Kidney epithelial cell (primary cell): ENCODE measurements around the gene COL11A2. TPM values are rescaled to one million over a fixed set of nuclear protein-coding genes. Genes with fewer than 3 reads are reported as not detected.
A peak's percentile ranks its signal among the peaks of the same experiment; 100 is the strongest.

Experiments used
- DNase-seq: peaks from one replicate; pipeline ENCODE4 v3.0.0-alpha.2; 2010; ENCODE audit warnings: low read depth
- H3K27me3 ChIP-seq: 2 replicates; pipeline ENCODE4 v1.6.0; 2011; ENCODE audit warnings: low read length; ENCODE audit not compliant: control insufficient read depth, insufficient read depth
- H3K36me3 ChIP-seq: 2 replicates; pipeline ENCODE4 v1.5.1; 2011; ENCODE audit warnings: low read length; ENCODE audit not compliant: control insufficient read depth, insufficient read depth
- H3K4me3 ChIP-seq: 2 replicates; pipeline ENCODE4 v1.5.1; 2011; ENCODE audit warnings: low read depth, mild to moderate bottlenecking, control low read depth, low read length
- total RNA-seq: library from RNA; depleted of rRNA; stranded (reverse); fragments of >200 nt; gene quantifications from 2 replicates; pipeline ENCODE4 v1.2.3, GENCODE V29; 2015
- TF ChIP-seq, protein P1 (sequence below): IDR thresholded peaks from 2 replicates; pipeline ENCODE4 v1.5.1; 2011; ENCODE audit warnings: mild to moderate bottlenecking, moderate library complexity, low read length, control low read depth, inconsistent platforms; ENCODE audit not compliant: insufficient read depth, poor library complexity, severe bottlenecking

The COL11A2 gene
- total RNA-seq, 1 donor from 2014 or later, result 0.38 TPM

DNA sequence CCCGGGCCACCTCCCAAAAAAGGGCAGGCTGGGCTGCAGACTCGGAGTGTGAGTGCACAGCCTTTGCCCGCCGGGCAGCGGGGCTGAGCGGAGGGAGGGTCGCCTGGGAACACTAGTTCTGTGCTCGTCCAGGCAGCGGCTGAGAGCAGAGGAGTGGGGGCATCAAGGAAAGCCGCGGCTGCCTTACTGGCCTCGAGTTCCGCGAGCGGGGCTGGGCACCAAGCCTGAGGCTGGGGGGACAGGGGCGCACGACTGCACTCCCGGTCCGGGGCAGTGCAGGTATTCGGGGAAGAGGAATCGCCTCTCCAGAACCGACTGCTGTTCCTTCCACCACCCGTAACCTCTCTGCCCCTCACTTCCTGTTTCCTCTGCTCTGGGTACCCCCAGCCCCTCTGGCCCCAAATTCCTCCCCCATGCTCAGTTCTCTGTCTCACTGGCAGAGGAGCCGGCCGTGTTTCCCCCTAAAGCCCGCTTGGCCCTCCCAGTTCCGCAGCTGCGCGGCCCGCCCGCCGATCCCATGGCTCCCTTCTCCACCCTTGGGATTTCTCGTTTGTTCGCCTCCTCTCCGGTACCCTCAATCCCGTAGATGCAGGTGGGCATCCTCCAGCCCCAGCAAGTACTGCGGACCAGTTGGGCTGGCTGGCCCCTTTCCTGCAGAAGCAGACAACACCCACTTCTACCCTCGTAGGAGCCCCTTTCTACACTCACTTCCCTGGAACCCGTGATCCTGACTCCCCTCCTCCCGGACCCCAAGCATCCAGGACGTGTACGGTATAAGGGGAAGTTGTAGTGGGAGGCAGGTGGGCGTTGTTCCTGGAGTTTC, 21.1 kb upstream of the COL11A2 start:
- H3K36me3 ChIP-seq, result peaks cover 2% of the 10 kb centered on the region
- peak overlapping the region; percentile 41 for H3K4me3 ChIP-seq
- DNase-seq, result no peak
- TF ChIP-seq, protein P1, sequence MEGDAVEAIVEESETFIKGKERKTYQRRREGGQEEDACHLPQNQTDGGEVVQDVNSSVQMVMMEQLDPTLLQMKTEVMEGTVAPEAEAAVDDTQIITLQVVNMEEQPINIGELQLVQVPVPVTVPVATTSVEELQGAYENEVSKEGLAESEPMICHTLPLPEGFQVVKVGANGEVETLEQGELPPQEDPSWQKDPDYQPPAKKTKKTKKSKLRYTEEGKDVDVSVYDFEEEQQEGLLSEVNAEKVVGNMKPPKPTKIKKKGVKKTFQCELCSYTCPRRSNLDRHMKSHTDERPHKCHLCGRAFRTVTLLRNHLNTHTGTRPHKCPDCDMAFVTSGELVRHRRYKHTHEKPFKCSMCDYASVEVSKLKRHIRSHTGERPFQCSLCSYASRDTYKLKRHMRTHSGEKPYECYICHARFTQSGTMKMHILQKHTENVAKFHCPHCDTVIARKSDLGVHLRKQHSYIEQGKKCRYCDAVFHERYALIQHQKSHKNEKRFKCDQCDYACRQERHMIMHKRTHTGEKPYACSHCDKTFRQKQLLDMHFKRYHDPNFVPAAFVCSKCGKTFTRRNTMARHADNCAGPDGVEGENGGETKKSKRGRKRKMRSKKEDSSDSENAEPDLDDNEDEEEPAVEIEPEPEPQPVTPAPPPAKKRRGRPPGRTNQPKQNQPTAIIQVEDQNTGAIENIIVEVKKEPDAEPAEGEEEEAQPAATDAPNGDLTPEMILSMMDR, result no peak
- peaks cover 8% of the 10 kb centered on the region for H3K27me3 ChIP-seq

DNA sequence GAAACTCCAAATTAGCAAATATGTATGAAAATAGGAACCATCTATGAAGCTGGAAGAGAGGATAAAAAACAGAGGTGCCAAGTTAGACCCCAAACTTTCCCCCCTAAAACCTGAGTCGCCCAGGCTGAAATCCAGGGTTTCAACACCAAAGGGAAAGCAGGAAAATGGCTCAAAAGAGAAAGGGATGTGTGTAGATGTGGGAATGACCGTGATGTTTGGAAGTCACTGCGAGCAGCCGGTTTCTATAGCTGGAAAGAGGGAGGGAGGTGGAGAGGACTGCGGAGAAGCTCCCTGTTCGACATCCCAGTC, 20.5 kb upstream of the COL11A2 start:
- DNase-seq, result no peak
- Histone ChIP-seq H3K4me3 (peak overlapping the region; percentile 41), H3K36me3 (peaks cover 2% of the 10 kb centered on the region), H3K27me3 (peaks cover 8% of the 10 kb centered on the region)
- TF ChIP-seq, protein P1, result no peak

DNA sequence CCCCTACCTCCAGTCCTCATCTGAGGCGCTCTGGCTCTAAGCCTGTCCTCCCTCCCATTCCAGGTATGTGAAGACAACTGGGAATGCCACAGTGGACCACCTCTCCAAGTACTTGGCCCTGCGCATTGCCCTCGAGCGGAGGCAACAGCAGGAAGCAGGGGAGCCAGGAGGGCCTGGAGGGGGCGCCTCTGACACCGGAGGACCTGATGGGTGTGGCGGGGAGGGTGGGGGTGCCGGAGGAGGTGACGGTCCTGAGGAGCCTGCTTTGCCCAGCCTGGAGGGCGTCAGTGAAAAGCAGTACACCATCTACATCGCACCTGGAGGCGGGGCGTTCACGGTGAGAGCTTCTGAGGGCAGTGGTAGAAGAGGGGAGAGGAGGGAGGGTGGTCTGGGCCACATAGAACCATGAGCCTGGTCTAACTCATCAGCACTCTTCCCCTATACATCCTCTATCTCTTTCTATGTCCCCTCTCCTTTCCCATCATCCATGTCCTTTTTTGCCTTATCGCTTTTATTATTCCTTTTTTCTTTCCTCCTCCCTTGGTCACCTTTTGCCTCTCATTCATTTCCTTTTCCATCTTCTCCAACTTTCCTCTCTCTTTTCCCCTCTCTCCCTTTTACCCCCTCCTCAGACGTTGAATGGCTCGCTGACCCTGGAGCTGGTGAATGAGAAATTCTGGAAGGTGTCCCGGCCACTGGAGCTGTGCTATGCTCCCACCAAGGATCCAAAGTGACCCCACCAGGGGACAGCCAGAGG, 19.6 kb upstream of the COL11A2 start:
- Histone ChIP-seq H3K4me3 (no peak overlapping the region), H3K36me3 (peaks cover 2% of the 10 kb centered on the region), H3K27me3 (peaks cover 8% of the 10 kb centered on the region)
- TF ChIP-seq, protein P1, result no peak
- no peak for DNase-seq

DNA sequence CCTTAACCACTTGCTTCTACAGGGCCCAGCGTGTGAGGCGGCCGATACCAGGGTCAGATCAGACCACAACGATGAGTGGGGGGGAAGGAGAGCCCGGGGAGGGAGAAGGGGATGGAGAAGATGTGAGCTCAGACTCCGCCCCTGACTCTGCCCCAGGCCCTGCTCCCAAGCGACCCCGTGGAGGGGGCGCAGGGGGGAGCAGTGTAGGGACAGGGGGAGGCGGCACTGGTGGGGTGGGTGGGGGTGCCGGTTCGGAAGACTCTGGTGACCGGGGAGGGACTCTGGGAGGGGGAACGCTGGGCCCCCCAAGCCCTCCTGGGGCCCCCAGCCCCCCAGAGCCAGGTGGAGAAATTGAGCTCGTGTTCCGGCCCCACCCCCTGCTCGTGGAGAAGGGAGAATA, 18.9 kb upstream of the COL11A2 start:
- H3K4me3 ChIP-seq, result no peak overlapping the region
- DNase-seq, result no peak
- H3K36me3 ChIP-seq, result peaks cover 2% of the 10 kb centered on the region
- TF ChIP-seq, protein P1, result no peak
- H3K27me3 ChIP-seq, result peaks cover 8% of the 10 kb centered on the region

DNA sequence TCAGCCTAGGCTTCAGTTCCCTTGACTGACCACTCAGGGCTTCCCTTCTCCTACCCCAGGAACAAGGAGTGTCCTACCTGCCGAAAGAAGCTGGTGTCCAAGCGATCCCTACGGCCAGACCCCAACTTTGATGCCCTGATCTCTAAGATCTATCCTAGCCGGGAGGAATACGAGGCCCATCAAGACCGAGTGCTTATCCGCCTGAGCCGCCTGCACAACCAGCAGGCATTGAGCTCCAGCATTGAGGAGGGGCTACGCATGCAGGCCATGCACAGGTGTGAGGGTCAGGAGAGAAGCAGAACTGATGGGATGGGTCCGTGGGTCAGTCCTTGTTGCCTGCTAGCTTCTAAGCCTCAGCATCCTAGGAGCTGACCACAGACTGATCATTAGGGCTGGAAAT, 17.6 kb upstream of the COL11A2 start:
- TF ChIP-seq, protein P1, result no peak
- Histone ChIP-seq H3K27me3 (peaks cover 6% of the 10 kb centered on the region), H3K4me3 (no peak overlapping the region), H3K36me3 (peaks cover 2% of the 10 kb centered on the region)
- no peak for DNase-seq
